Mucosa of descending colon (tissue), 3 donors: ENCODE measurements around the gene ZSCAN21. TPM values are rescaled to one million over a fixed set of nuclear protein-coding genes. Genes with fewer than 3 reads are reported as not detected.

Experiments
- ATAC-seq: fragments of 200-7000 bp; cut with Tn5 transposase; one replicate; pipeline ENCODE4 v1.9.1; 2020; ENCODE audit warnings: mild to moderate bottlenecking, moderate library complexity
- DNase-seq, 3 donors: peaks; one replicate each; pipeline ENCODE4 v3.0.0-alpha.2; 2020
- H3K36me3 ChIP-seq: fragments of 200-600 bp; one replicate; pipeline ENCODE4 v1.8.0; 2021; ENCODE audit warnings: low read depth, mild to moderate bottlenecking
- H3K4me1 ChIP-seq: fragments of 200-600 bp; one replicate; pipeline ENCODE4 v1.8.0; 2021; ENCODE audit warnings: low read depth, mild to moderate bottlenecking
- H3K4me3 ChIP-seq: fragments of 200-600 bp; one replicate; pipeline ENCODE4 v1.8.0; 2021; ENCODE audit warnings: mild to moderate bottlenecking
- H3K9me3 ChIP-seq: fragments of 200-600 bp; one replicate; pipeline ENCODE4 v1.8.0; 2021; ENCODE audit warnings: mild to moderate bottlenecking
- CTCF ChIP-seq: fragments of 200-600 bp; IDR thresholded peaks from one replicate; pipeline ENCODE4 v1.8.0; 2022; ENCODE audit warnings: antibody characterized with exemption, mild to moderate bottlenecking
- intact Hi-C, 2 donors: fragments of 100-400 bp; cut with DNase I in 1 of 2; cut with micrococcal nuclease in 1 of 2; formaldehyde crosslinking; loops; one replicate each; pipeline versions ENCODE4 v1.11.0 to v1.11.1; 2022; cut with DNase I, micrococcal nuclease
- total RNA-seq, 3 donors: library from RNA; stranded (reverse); fragmentation: NEBNext Ultra II Directional in 2 of 3; extraction: Animal tissue kit (Norgen Biotek cat#: 25700) in 2 of 3; gene quantifications; one replicate each; pipeline versions ENCODE4 v1.2.1 to v1.2.4, GENCODE V29; 2021 to 2023
- donor health status: DM: no; HTN: no; CAD: no; lungs with moderate emphysema.
- donor health status: DM: no; HTN: no; CAD: no.
- donor health status: DM: no; HTN: yes; CAD: no.

ZSCAN21 gene
- total RNA-seq, 3 donors from 2014 or later = 6.9 to 13.9 (median 7.7) TPM

DNA sequence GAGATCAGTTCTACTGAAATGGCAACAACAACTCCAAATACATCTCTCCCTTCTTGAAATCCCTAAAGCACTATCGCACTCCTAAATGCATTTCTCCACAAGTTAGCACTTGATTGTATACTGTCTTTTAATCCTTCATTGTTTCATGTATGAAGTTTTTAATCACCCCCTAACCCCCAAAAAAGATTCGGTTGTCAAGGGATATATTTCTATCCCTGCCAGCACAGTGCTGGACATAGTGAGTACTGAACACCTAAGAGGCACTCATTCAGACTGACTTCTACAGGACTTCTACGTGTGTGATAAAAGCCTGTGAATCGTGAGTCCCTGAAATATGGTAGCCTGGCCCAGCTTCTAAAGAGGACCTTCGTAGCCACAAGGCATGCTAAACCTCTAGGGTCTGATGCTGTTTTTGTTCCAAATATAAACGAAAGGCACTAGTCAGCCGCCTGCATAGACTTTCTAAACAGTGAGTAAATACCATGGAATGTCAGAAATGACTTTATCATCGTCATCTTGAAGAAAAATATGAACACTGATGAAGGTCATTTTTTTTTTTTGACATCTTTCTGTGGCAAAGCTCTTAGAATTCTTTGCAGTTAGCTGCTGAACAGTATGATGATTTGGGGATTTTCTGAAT lies 14.6 kb upstream of the ZSCAN21 start:
- TF ChIP-seq CTCF = no peak
- H3K9me3 ChIP-seq = no peaks in the 10 kb centered on the region
- intact Hi-C loops = no loop called here
- H3K4me1 ChIP-seq = no peaks in the 10 kb centered on the region
- H3K36me3 ChIP-seq = peaks cover 17% of the 10 kb centered on the region
- ATAC-seq (no peak), DNase-seq (no peak)
- H3K4me3 ChIP-seq = no peak overlapping the region

DNA sequence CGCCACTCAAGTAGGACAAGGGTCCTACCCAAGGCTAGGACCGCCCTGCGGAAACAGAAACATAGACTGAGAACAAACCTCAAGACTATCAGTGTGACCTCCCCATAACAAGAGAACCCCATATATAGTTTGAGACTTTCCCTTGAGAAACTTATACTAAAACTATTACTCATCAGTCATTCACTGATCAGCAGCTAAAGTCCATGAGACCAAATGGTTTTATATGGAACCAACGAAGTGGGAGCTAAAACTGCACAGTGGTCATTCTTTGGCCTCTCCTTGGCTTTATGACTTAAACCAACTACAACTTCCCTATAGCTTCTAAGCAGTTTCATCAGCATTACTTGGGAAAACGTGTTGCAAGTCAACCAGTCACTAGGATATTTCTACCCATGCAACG lies 13.7 kb upstream of the ZSCAN21 start:
- DNase-seq (no peak), ATAC-seq (peak; percentile 68)
- no peaks in the 10 kb centered on the region for H3K9me3 ChIP-seq
- peaks cover 9% of the 10 kb centered on the region for H3K36me3 ChIP-seq
- no peak for TF ChIP-seq CTCF
- H3K4me3 ChIP-seq = no peak overlapping the region
- H3K4me1 ChIP-seq = no peaks in the 10 kb centered on the region
- intact Hi-C loops = no loop called here

GRCh38 chr7:100038326-100038725 lies 11.2 kb upstream of the ZSCAN21 start:
- intact Hi-C loops = no loop called here
- Histone ChIP-seq H3K4me1 (no peaks in the 10 kb centered on the region), H3K4me3 (no peak overlapping the region), H3K9me3 (no peaks in the 10 kb centered on the region), H3K36me3 (no peaks in the 10 kb centered on the region)
- ATAC-seq (no peak), DNase-seq (no peak)
- no peak for TF ChIP-seq CTCF

DNA sequence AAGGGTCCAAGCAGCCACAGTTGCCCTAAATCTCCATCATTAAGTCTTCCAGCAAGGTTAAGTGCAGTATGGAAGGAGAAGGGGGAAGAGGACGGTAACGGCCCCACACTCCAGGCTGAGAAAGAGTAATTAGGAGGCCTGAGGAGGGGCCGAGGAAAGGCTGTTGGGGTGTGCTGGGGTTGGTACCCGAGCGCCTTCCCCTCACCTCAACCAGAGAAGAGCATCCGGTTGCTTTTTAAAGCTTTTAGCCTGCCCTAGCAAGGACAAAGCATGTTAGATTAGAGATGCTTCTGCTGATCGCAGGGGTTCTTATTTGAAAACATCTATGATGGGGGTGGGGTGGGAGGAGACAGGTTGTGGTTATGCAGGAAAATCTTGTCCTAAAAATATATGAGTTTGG lies 9.0 kb upstream of the ZSCAN21 start:
- Histone ChIP-seq H3K4me3 (no peak overlapping the region), H3K36me3 (no peaks in the 10 kb centered on the region), H3K9me3 (no peaks in the 10 kb centered on the region), H3K4me1 (no peaks in the 10 kb centered on the region)
- intact Hi-C loops = no loop called here
- ATAC-seq (no peak), DNase-seq (no peak)
- no peak for TF ChIP-seq CTCF

GRCh38 chr7:100044718-100045117 lies 4.9 kb upstream of the ZSCAN21 start:
- Histone ChIP-seq H3K9me3 (no peaks in the 10 kb centered on the region), H3K36me3 (no peaks in the 10 kb centered on the region), H3K4me1 (peaks cover 4% of the 10 kb centered on the region), H3K4me3 (no peak overlapping the region)
- ATAC-seq (peak; percentile 73), DNase-seq (peak in 2 of 3 donors; percentile 59 to 60)
- intact Hi-C loops = no loop called here
- TF ChIP-seq CTCF = no peak

DNA sequence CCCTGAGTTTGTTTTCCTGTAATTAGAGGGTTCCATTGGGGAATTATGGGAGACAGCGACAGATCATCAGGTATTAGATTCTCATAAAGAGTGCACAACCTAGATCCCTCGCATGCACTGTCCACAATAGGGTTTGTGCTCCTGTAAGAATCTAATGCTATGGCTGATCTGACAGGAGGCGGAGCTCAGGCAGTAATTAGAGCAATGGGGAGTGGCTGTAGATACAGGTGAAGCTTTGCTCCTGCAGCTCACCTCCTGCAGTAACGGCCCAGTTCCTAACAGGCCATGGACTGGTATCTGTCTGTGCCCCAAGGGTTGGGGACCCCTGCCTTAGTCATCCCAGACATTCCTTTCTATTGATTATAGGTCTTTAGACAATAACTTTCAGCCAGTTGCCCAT lies 894 bp upstream of the ZSCAN21 start:
- ATAC-seq (peak; percentile 31), DNase-seq (peak in 1 of 3 donors; percentile 40)
- H3K4me1 ChIP-seq = peaks cover 15% of the 10 kb centered on the region
- no peak for TF ChIP-seq CTCF
- intact Hi-C loops = no loop called here
- no peaks in the 10 kb centered on the region for H3K36me3 ChIP-seq
- H3K9me3 ChIP-seq = no peaks in the 10 kb centered on the region
- no peak overlapping the region for H3K4me3 ChIP-seq
